HG02885 (cell line): ENCODE results near the gene CER1.

Experiments used
- ATAC-seq: cut with Tn5 transposase; IDR thresholded peaks from one replicate; pipeline ENCODE4 v1.9.1; 2021; ENCODE audit warnings: mild to moderate bottlenecking; ENCODE audit not compliant: unreplicated experiment, poor library complexity

The CER1 gene

DNA sequence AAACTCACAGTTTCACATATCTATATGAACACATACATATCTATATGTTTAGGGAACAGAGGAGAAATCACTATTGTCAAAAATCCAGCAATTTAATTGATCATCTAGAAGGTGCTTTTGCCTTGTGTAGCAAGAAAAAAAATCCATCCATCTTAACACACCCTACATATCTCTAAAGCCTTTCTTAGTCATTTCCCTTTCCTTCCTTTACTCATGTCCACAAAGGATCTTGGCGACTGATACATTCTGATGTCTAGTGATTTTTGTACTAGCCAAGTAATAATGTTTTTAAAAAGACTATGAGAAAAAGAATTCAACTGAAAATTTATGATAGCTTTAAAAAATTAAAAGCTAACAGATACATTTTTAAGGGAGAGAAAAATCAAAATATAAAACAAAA, 51.8 kb downstream of the CER1 start:
- no peak for ATAC-seq
